ENCODE results near the gene SACM1L.
"Not testable (repeated sequence)": the region's sequence is repeated elsewhere in the genome, so short reads cannot be mapped to it uniquely, and the experiment has no call there.

SACM1L gene

DNA sequence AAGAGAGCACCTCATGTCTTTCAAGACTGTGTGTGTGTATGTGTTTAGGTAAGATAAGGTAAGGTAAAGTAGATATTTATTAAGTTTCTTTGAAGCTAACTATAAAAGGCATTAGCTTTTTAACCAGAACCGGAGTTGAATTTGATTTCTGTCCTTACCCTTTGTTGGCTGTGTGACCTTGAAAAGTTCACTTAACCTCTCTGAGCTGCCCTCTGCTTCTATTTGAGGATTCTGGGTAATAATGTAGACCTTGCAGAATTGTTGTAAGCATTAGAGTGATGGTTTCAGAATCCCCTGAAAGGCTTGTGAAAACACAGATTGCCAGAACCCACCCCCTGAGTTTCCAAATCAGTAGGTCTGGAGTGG, 21.6 kb upstream of the SACM1L start:
- no peak for DNase-seq

DNA sequence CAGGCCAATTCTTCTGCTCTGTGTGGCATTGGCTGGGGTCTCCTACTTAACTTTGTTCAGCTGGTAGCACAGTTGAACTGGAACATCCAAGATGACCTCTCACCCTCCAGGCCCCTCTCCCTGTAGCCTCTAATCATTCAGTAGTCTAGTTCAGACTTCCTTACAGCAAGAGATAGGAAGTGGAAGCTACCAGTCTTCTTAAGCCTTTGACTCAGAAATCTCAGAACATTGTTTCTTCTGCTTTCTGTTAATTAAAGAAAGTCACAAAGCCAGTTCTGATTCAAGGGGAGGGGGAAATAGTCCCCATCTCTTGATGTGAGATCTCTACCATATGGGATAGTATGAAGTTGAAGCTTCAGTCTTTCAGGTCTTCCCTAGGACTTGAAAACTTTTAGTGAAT, 18.8 kb upstream of the SACM1L start:
- DNase-seq: no peak

DNA sequence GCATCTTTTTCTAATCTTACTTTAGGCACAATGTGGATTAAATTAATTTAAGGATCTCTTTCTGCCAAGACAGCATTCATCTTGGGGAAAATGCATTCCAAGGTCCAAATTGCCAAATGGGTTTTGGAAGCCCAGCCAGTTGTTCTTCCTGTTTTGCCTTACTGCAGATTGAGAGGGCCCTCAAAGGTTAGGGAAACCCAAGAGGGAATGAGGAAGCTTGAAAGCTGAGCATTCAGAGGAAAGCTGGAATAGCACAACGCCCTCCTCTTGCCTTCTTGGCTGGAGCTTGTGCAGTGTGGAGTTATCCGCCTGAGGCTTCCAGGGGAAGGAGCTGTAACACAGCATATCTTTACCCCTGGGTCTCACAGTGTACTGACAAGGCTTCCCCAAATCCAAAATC, 18.2 kb upstream of the SACM1L start:
- no peak for DNase-seq

DNA sequence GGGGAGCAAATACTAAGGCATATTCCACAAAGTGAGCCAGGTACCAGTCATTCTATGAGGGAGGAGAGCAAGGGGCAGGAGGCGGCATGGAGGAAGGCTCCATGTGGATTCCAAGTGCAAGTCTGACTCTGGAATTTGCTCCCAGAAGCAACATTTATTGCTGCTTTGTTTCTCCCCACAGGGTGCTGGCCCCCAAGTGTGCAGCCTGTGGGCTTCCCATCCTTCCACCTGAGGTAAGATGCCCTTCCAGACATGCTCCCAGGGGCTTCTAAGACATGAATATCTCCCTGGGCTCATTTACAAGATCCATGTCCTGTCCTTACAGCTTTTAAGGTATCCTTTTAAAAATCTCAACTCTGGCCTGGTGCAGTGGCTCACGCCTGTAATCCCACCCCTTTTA, 15.9 kb upstream of the SACM1L start:
- DNase-seq: no peak

DNA sequence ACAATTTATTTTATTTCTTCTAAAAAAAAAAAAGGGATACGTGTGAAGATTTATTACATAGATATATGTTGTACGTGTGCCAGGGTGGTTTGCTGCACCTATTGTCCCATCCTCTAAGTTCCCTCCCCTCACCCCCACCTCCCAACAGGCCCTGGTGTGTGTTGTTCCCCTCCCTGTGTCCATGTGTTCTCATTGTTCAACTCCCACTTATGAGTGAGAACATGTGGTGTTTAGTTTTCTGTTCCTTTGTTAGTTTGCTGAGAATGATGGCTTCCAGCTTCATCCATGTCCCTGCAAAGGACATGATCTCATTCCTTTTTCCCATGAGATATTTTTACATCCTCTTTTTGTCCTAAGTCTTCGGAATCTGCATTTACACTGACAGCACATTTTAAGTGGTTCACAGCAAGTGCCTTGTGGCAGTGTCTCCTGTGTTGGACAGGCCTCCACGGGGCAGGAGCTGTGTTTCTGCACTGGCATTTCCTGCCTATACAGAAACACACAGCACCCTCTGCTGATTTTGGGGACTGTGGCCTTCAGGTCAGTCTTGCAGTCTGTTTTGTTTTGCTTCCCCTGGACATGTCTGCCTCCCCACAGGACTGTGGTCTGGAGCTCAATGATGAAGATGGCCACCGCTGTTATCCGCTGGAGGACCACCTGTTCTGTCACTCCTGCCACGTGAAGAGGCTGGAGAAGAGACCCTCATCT, 12.7 kb upstream of the SACM1L start:
- DNase-seq: no peak

DNA sequence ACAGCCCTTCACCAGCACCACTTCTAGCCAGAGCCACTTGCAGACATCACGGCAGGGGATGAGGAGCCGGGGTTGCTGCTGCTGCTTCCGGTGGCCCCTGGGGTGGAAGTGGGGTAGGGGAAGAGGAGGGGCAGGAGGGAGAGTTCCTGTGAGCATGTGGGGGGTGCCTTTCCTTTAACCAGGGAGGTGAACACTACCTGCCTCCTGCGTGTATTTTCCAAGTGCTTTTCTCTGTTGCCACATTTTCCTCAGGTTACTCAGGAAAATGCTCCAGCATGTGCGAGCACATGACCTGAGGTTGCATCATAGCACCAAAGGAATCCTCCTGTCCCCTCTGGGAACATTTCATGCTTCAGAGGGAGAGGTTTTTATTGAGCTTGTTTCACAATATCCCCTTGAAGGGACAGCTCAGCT, 12.2 kb upstream of the SACM1L start:
- peak; percentile 62 for DNase-seq

DNA sequence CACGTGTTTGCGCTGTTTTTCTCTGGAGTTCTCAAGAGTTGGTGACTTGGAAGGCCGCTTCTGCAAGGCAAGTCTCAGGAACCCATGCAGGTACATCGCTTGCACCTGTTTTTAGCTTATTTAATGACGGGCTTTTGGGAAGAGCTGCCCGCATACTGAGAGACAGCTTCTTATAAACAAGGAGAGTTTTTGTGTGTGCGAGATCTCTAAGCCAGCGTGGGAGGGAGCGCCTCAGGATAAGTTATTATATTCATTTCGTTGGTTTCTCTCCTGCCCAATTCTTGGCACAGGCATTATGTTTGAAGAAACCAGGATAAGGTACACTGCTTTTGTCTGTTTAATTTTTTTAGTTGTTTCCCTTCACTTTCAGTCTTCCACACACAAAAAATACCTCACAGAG, 11.4 kb upstream of the SACM1L start:
- DNase-seq: no peak

DNA sequence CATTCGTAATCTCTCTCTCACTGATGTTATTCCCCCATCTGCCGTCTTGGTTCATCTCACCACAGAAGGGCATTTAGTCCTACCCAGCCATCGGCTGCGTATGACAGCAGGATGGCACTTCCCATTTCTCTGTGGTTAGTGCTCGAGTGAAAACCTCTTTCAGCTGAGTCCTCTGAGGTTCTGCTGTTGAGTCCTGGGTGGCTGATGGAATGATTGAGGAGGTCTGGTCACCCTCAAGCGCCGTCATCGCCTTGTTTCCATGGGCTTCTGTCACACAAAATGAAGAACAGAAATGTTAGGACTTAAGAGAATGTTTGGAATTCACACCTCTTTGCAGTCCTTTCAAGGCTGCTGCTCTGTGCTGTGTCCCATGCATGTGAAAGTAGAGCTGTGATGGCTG, 9.4 kb upstream of the SACM1L start:
- no peak for DNase-seq

DNA sequence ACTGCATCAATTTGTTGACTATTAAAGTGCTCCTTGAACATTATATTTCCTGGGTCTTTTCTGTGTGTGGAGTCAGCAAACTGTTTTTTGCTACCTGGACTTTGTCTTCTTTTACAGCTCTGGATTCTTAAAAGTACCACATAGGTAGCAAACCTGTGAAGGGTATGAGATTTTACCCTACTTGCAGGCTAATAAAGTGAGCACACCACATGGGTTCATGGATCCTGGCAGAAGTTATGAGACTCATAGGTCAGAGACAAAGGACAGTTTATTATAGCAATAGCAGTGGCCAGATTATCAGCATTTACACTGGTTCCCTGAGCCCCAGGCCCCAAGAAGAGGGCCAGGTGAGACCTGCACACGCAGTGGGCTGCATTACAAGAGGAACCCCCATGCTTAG, 8.0 kb upstream of the SACM1L start:
- DNase-seq: no peak

DNA sequence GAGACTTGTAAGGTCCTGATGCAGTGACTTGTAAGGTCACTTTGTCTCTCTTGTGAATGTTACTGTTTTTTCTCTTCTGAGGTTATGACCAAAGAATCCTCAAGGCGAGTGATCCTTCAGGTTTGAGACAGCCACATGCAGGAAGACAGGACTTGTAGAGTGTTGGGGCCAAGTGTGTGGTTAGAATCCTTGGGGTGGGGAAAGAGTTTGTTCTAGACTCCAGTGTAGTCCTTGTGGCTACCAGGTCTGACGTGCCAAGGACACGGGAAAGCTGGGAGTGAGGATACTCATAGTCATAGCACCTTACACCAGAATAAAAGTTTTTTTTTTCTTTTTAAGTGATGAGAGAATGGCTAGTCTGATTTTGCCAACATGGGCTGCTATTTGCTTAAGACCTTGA, 7.3 kb upstream of the SACM1L start:
- DNase-seq: no peak

DNA sequence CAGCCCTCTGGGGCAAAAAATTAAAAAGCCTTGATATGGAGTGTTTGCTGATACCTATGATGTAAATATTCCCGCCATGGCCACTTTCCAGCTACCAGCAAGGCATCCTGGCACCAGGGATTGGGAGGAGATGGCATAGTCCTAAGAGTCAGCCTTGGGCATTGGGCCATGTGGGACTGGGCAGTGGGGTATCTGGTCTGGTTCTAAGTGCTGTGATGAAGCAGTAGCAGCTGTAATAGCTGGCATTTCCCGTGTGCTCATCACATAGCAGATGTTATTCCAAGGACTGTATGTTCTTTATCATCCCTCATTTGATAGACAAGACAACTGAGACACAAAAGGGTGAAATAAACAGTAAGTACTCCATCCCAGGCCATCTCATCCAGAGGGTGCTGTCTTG, 6.9 kb upstream of the SACM1L start:
- no peak for DNase-seq

DNA sequence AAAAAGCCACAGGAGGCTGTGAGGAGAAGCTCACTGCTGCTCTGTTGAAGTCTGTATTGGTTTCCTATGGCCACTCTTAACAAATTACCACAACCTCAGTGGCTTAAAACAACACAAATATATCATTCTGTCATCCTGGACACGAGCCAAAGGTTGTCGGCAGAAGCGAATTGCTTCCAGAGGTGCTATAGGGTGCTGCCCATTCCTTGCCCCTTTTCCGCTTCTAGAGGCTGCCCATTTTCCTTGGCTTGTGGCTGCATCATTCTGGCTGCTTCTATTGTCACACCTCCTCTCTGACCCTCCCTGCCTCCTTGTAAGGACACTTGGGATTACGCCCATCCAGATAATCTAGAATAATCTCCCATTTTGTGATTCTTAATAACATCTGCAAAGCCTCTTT, 6.4 kb upstream of the SACM1L start:
- no peak for DNase-seq

DNA sequence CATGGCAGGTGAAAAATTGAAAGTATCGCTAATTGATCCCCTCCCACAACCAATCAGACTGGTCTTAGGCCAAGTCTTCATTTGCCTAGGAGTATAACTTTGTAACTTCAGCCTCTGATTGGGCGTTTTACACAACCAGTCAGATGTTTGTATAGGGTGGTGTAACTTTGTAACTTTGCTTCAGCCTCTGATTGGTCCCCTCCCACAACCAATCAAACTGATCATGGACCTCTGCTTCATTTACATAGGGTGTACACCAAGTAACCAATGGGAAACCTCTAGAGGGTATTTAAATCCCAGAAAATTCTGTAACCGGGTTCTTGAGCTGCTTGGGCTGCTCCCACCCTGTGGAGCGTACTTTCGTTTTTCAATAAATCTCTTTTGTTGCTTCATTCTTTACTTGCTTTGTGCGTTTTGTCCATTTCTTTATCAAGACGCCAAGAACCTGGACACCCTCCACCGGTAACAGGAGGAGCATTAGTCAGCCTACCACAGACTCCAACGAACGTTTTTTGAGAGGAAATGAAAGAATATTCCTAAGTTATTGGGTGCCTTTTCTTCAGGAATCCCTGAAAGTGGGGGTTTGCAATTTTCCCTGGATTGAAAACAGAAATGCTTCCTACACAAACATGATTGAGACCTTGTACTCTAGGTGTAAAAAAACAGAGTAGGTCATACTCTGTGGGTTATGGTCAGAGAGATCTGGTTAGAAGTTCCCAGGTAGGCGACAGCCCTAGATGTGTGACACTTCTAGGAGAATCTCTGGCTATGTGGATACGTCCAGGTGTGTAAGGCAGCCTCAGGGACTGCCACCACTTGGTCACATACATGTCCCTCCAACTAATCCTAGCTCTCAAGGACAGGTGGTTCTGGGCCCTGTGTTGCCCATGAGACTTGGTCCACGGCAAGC, 5.5 kb upstream of the SACM1L start:
- no peak for DNase-seq

DNA sequence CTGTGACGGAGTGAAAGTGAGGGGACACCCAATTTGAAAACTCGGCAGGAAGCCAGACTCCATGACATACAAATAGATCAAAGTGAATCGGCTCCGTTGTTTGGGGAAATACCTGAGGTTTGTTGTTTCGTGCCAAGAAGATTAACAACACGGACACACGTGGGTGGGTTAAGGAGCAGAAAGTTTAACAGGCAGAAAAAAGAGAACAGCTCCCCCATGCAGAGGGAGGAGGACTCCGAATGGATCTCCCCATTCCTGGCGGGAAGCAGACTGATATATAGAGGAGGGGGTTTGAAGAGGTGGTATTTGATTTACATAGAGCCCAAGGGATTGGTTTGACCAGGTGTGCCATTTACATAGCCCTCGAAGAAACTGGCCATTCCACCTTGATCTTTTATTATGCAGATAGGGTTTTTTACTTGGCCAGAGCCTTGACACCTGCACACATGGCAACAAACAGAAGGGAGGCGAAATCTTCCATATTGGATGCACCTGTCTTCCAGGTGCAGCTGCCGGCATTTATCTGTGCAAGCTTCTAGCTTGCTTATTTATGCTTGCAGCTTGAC, 4.8 kb upstream of the SACM1L start:
- DNase-seq: no peak

DNA sequence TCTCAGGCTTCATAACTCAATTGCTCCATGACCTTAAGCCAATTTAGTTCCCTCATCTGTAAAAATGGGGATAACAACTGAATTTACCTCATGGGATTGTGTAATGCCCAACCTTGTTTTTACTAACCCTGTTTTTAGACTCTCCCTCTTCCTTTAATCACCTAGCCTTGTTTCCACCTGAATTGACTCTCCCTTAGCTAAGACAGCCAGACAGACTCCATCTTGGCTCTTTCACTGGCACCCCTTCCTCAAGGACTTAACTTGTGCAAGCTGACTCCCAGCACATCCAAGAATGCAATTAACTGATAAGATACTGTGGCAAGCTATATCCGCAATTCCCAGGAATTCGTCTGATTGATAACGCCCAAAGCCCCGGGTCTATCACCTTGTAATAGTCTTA, 3.5 kb upstream of the SACM1L start:
- DNase-seq: not testable (repeated sequence)

DNA sequence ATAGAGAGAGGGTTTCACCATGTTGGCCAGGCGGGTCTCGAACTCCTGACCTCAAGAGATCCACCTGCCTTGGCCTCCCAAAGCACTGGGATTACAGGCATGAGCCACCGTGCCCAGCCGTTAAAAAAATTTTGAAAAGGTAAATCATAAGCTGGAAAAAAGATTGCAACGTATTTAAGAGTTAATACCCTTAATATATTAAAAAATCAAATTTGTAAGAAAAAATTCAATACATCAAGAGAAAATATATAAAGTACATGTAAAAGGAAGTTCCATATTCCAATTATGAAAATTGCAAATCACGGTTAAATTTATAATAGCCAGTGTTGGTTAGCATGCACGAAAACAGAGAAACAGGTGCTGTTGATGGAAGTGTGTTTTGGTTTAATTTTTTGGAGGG, 2.3 kb upstream of the SACM1L start:
- DNase-seq: no peak

DNA sequence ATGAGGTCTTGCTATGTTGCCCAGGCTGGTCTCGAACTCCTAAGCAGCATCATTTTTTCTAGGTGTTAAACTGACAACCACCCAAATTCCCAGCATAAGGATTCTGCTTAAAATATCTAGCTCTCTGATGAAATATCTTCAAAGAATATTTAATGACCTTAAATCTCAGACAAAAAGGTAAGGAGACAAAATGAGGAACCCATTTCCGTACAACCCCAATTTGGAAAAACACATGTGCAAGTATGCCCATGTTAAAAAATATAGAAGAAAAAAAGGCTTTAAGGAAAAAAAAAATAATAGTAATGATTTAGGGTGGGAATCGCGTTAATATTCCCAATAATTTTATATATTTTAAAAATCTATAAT, 1.4 kb upstream of the SACM1L start:
- no peak for DNase-seq

DNA sequence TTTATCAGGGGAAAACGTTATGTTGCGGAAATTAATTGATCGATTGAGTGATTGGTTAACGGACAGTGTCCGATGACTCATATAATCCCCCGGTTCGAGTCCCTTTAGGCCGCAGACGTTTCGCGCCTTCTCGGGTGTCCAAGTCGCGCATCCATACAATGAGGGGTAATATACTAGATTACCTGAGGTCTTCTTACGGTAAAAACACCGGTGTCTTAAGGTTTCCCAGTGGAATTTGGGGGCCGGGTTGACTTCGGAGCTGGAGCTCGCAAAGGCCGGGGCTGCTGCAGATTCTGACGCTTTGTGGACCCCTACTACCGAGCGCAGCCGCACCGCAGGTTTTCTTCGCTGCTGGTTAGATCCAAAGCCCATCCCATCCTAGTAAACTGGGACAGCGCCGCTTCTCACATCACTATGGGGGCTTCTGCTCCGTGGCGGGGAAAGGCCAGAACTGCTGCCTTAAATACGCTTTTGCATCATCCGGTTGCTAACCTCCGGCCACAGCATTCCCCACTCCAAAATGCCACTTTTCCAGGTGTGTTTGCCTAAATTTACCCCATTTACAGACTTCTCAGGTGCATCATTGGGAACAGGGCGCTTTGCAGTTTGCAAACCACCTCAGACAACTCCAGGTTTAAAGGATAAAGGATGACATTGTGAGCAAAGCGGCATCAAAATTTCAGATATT, 858 bp upstream of the SACM1L start:
- DNase-seq: no peak

DNA sequence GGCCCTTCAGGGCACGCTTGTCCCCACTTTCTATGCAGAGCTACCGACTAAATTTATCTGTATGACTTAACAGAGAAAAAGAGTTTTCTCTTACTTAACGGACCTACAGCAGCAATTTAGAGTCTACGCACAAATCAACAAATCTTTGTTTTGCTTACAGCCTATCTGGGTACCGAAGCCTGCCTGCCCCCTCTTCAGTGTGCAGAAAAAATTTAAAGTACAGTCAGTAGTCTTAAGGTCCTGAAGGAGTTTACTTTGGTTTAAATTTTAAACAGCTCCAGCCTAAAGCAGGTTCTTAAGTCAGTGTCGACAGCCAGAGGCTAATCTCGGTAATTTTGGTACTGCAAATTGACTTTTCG, 570 bp downstream of the SACM1L start:
- no peak for DNase-seq

DNA sequence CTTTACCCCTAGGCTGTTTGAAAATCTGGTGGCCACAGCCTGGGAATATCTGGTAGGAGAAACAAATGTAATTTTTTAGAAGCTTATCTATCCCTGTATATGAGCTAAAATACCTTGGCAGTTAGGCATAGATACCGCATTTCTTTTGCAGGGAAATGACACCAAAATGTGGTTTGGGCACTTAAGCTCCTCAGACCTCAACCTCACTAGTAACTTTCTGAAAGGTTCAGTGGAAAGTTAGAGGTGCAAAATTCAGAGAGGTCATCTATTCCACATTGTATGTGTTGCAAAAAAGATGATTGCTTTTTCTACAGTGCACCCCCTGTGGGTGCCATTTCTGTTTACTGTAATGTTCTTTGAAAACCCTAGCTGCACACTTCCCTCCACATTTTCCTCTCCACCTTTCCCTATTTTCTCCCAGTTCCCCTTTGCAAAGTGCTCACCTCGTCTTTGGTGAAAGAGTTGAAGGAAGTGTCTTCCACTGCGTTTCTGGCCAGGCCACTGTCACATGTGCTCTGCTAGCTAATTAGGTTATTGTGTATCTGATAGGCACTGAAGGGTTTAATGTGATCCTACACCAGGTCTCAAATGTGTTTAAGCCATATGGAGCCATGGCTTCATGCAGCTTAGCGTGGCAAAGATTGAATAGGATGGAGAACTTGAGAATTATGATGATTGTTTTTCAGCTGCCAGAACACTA, 1.3 kb downstream of the SACM1L start:
- no peak for DNase-seq

DNA sequence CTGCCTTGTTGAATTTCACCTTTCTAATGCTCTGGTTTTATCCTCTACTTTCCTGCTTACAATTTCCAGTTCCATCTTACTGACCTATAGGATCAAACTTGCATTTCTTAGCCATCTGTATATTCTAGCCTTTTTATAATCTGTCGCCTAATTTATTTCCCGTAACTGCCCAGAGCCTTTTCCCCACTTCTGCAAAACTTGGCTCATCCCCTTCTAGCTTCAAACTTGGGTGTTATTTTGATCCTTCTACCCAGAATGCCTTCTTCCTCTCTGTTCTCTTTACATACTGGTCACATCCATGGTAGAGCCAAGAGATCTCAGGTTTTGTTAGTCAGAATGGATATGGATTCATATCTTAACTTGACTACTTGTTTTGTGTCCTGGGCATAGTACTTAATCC, 2.6 kb downstream of the SACM1L start:
- no peak for DNase-seq

DNA sequence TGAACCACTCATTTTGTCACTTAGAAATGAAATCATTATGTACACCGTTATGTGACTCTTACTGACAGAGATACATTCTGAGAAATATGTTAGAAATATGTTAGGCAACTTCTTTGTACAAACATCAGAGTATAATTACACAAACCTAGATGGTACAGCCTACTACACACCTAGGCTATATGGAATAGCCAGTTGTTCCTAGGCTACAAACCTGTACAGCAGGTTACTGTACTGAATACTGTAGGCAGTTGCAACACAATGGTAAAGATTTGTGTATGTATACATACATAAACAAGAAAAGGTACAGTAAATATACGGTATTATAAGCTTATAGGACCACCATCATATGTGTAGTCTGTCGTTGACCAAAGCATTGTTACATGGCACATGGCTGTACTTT, 3.7 kb downstream of the SACM1L start:
- no peak for DNase-seq

DNA sequence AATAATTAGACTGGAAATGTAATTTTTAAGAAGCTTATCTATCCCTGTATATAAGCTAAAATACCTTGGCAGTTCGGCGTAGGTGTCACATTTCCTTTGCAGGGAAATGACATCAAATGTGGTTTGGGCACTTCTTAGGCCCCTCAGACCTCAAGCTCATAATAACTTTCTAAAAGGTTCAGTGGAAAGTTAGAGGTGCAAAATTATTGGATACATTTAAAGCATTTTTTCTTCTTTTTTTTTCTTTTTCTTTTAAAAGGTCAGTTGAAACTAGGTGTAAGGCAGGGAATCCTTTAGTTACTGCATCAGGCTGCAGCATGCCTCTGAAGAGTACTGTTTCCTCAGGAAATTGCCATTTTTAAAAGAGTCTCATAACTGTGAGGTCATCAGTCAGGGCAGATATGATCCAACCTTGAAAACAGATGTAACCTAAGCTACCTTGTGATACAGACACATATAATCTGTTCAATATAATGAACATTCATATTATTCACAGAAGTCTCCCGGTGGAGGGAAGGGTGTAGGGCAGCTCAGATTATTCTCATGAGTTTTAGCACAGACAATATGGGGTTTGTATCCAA, 4.8 kb downstream of the SACM1L start:
- DNase-seq: no peak

Measured in activated effector memory CD4-positive, alpha-beta T cell treated with Interleukin-2 at 50 U/mL for 16 hours (primary cell).